ENCODE data around the gene NOS3. TPM values are rescaled to one million over a fixed set of nuclear protein-coding genes. Genes with fewer than 3 reads are reported as not detected.

Gene NOS3
- total RNA-seq, 1 donor from 2014 or later: 28.4 TPM

DNA sequence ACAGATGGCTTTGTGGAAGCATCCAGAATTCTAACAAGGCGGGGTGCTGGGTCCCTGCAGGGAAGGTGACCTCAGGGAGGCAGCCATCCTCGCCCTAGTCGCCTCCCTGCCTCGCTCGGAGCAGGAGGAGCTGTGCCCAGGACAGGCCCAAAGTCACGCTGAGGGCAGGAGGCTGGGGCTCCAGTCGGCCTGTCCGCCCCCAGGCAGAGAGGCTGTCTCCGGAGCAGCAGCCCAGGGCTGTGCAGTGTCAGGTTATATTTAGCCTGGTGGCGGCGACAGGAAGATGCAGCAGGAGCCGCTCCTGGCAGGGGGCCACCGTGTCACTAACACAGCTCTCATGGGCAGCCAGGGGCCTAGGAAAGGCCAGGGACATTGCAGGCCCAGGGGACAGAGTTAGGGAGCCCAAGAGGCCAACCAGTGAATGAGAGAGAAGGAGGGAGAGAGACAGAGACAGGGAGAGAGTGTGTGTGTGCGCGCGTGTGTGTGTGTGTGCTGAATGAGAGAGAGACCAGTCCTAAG is 26.2 kb upstream of the NOS3 start:
- DNase-seq (ENCODE audit: low read depth in 2 of 2): peak; percentile 28 to 29

GRCh38 chr7:150965273-150965830 is 25.5 kb upstream of the NOS3 start:
- no peak for DNase-seq (ENCODE audit: low read depth in 2 of 2)

- peak in 1 of 2 donors; percentile 45 for DNase-seq (ENCODE audit: low read depth in 2 of 2)
Measured at GRCh38 chr7:150966002-150966401, 24.8 kb upstream of the NOS3 start.

- no peak for DNase-seq (ENCODE audit: low read depth in 2 of 2)
Measured at GRCh38 chr7:150967349-150967748, 23.5 kb upstream of the NOS3 start.

DNA sequence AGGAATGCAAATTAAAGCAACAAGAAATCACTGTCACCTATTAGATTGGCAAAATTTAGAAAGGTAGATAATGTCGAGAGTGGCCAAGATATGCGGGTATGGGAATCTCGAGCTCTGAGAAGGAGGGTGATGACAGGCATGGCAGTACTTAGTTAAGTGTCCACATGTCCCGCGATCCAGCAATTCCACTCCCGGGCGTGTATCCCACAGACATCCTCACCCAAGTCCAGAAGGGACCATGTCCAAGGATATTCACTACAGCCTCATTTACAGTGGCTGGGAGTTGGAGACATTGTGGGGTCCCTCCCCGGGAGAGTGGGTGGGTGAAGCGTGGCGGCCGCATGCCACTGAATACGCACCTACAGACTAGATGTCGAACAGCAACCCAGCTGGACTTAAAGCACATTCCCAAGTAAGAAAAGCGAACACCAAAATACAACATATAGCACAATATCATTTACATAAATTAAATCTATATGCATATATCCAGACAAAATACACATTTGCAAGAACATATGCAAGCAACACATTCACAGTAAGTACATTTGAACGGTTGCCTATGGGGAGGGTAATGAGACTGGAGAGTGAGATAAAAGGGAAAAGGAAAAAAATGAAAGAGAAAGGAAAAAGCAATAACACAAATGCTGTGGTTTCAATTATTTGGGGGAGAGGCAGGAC is 22.6 kb upstream of the NOS3 start:
- DNase-seq (ENCODE audit: low read depth in 2 of 2): no peak

- no peak for DNase-seq (ENCODE audit: low read depth in 2 of 2)
Measured at GRCh38 chr7:150968734-150969372, 22.0 kb upstream of the NOS3 start.

DNA sequence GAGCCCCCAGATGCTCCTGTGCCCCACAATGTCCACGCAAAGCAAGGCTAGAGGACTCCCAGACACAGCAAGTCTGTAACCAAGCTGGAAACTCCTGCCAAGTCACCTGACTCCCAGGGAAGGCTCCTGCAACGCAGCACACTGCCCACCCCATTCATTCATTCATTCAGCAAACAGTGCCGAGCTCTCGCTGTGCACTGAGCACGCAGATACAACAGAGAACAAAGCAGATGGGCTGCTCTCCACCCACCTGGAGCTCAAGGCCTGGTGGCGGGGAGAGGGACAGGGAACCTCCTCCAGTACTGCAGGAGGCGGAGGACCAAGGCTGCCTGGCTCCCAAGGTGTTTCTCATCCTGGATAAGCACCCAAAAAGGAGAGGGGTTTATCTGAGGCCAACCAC is 21.3 kb upstream of the NOS3 start:
- no peak for DNase-seq (ENCODE audit: low read depth in 2 of 2)

DNA sequence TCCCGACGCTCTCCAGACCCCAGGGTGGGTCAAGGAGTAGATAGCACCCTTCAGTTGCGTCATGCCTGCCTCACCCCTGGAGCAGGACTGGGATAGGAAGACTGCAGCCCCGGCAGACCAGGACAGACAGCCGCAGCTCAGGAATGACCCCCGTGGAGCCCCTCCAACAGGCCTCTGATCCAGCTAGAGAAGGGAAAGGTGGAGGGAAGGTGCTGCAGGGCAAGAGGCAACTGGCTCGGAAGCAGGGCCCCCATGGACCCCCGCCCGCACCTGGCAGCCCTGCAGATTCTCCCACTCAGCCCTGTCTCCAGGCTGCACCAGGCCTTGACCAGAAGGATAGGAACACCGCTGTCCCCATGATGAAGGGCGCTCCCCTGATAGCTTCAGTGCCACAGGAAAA is 20.4 kb upstream of the NOS3 start:
- DNase-seq (ENCODE audit: low read depth in 2 of 2): no peak

- DNase-seq (ENCODE audit: low read depth in 2 of 2): no peak
Measured at GRCh38 chr7:150971242-150972022, 19.4 kb upstream of the NOS3 start.

GRCh38 chr7:150972023-150972468 is 18.8 kb upstream of the NOS3 start:
- no peak for DNase-seq (ENCODE audit: low read depth in 2 of 2)

GRCh38 chr7:150972741-150973140 is 18.1 kb upstream of the NOS3 start:
- no peak for DNase-seq (ENCODE audit: low read depth in 2 of 2)

GRCh38 chr7:150973571-150974451 is 17.0 kb upstream of the NOS3 start:
- no peak for DNase-seq (ENCODE audit: low read depth in 2 of 2)

- DNase-seq (ENCODE audit: low read depth in 2 of 2): peak in 1 of 2 donors; percentile 42
Measured at GRCh38 chr7:150974468-150975391, 16.1 kb upstream of the NOS3 start.

- no peak for DNase-seq (ENCODE audit: low read depth in 2 of 2)
Measured at GRCh38 chr7:150975536-150976319, 15.1 kb upstream of the NOS3 start.

DNA sequence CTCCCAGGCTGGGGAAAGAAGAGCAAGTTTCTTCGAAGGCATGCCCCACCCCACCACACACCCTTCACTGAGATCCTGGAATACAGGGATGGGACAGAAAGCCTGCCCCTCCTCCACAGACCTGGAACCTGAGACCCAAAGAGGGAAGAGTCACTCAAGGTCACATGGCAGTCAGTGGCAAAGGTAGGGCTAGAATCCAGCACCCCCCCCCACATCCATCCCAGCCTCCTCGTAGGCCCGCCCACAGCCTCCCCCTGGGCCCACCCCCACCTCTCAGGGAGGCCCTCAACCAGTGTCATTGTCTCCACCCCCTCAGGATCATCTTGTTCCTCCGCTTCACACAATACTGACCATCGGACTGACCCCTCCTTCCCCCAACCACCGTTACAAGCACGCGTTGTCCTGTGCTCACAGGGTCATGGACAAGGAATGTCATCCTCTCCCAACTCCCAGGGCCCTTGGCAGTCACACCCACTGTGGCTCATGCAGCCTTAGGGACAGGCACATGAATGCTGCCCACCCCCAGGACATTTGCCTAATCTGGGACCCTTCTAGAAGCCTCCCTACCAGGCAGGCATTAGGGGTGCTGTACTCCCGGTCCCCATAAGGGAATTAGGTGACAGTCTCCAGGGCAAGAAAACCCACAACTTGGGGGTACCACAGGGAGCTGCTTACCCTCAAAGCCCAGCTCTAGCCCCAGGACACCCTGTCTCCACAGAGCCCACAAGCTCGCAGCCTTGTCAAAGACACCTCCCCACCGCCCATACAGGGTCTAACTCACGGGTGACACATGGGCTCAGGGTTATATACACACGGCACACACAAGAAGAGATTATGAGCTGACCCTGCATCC is 14.1 kb upstream of the NOS3 start:
- DNase-seq (ENCODE audit: low read depth in 2 of 2): no peak

- DNase-seq (ENCODE audit: low read depth in 2 of 2): no peak
Measured at GRCh38 chr7:150977382-150978125, 13.3 kb upstream of the NOS3 start.

- DNase-seq (ENCODE audit: low read depth in 2 of 2): no peak
Measured at GRCh38 chr7:150978126-150978789, 12.6 kb upstream of the NOS3 start, which contains the start of gene KCNH2. KCNH2 (minus strand) TSS chr7:150978321; CDS start chr7:150977913, 408 bp downstream.
